IgD-negative memory B cell (primary cell): ENCODE measurements around the gene CLASP2. TPM values are rescaled to one million over a fixed set of nuclear protein-coding genes. Genes with fewer than 3 reads are reported as not detected.
"Not testable (repeated sequence)": the region's sequence is repeated elsewhere in the genome, so short reads cannot be mapped to it uniquely, and the experiment has no call there.

Experiments used
- H3K27ac Mint-ChIP-seq, 3 donors: one replicate each; pipeline ENCODE4 v1.8.0; 2020 to 2022; ENCODE audit warnings: mild to moderate bottlenecking in 3 of 3, mixed read lengths in 3 of 3, moderate library complexity in 1 of 3
- H3K27me3 Mint-ChIP-seq: one replicate; pipeline ENCODE4 v1.8.0; 2021; ENCODE audit warnings: mixed read lengths
- H3K36me3 Mint-ChIP-seq: one replicate; pipeline ENCODE4 v1.8.0; 2020; ENCODE audit warnings: mild to moderate bottlenecking, mixed read lengths
- H3K4me1 Mint-ChIP-seq, 3 donors: one replicate each; pipeline ENCODE4 v1.8.0; 2020 to 2022; ENCODE audit warnings: mixed read lengths in 3 of 3, mild to moderate bottlenecking in 1 of 3
- H3K4me3 Mint-ChIP-seq, 4 donors: one replicate each; pipeline ENCODE4 v1.8.0; 2020 to 2022; ENCODE audit warnings: mild to moderate bottlenecking in 4 of 4, mixed read lengths in 4 of 4, moderate library complexity in 3 of 4
- H3K9me3 Mint-ChIP-seq, 3 donors: one replicate each; pipeline ENCODE4 v1.8.0; 2020 to 2021; ENCODE audit warnings: mixed read lengths in 3 of 3, mild to moderate bottlenecking in 1 of 3
- polyA plus RNA-seq: library from polyadenylated mRNA; unstranded; fragments of 300-500 nt; fragmentation: Illumina TruSeq; gene quantifications from one replicate; pipeline ENCODE4 v1.2.3, GENCODE V29; 2021

Gene CLASP2
- polyA plus RNA-seq = 11.8 TPM

DNA sequence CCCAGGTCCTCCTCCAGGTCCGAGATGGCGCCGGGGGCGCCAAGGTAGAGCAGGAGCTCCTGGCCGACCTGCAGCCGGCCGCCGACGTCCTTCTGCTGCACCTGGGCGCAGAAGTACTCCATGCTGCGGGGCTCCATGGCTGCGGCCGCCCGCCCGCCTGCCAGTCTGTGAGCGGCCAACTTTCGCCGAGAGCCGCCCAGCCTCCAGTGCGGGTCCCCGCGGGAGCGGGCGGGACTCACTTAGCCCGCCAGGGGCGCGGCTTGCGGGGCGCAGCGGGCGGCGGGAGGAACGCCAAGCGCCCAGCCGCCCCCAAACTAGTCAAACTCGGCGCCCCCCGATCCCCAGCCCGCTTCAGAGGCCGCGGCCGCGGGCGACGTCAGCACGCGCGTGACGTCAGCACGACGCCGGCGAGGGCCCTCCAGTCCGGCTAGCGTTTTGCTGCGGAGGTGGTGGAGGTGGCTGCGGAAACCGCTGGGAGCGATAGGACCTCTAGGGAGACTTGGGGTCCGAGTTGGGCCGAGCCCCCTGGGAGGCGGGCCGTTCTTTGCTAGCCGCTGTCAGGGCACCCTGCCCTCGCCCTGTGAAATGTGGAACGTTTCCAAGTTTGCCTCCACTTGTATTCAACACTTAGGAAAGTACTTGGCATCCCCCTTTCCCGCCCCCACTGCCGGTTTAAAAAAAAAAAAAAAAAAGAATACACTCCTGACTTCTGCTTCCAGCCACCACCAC, at the start of gene CLASP2:
CLASP2 (minus strand) TSS at position 389 of the 729 bp plus-strand sequence; CDS start at position 137, 252 bp downstream.
- peak within 1 kb of the TSS in 2 of 4 donors; percentile 95 to 99 for H3K4me3 Mint-ChIP-seq
- H3K36me3 Mint-ChIP-seq = peaks cover 2% of the 10 kb centered on the region
- H3K9me3 Mint-ChIP-seq = no peaks in the 10 kb centered on the region
- peaks cover 11 to 15% (median 12%) of the 10 kb centered on the region in 3 donors for H3K4me1 Mint-ChIP-seq
- no peaks in the 10 kb centered on the region for H3K27me3 Mint-ChIP-seq
- H3K27ac Mint-ChIP-seq = peak within 1 kb of the TSS in 2 of 3 donors; percentile 96 to 99

GRCh38 chr3:33758864-33759263, 40.8 kb upstream of the CLASP2 start:
- Mint-ChIP-seq H3K27me3 (peaks cover 7% of the 10 kb centered on the region), H3K27ac (no peak overlapping the region), H3K36me3 (peaks cover 2% of the 10 kb centered on the region), H3K4me3 (no peak overlapping the region), H3K4me1 (no peaks in the 10 kb centered on the region), H3K9me3 (peaks cover 11 to 16% (median 13%) of the 10 kb centered on the region in 3 donors)

GRCh38 chr3:33758281-33758680, 40.2 kb upstream of the CLASP2 start:
- Mint-ChIP-seq H3K4me3 (no peak overlapping the region), H3K9me3 (peaks cover 11 to 17% (median 16%) of the 10 kb centered on the region in 3 donors), H3K27me3 (peaks cover 5% of the 10 kb centered on the region), H3K27ac (no peak overlapping the region), H3K4me1 (no peaks in the 10 kb centered on the region), H3K36me3 (peaks cover 2% of the 10 kb centered on the region)

GRCh38 chr3:33754391-33754790, 36.3 kb upstream of the CLASP2 start:
- H3K36me3 Mint-ChIP-seq, H3K27me3 Mint-ChIP-seq, H3K27ac Mint-ChIP-seq, H3K4me3 Mint-ChIP-seq, H3K4me1 Mint-ChIP-seq: not testable (repeated sequence)
- H3K9me3 Mint-ChIP-seq = peaks cover 11 to 17% (median 16%) of the 10 kb centered on the region in 3 donors

DNA sequence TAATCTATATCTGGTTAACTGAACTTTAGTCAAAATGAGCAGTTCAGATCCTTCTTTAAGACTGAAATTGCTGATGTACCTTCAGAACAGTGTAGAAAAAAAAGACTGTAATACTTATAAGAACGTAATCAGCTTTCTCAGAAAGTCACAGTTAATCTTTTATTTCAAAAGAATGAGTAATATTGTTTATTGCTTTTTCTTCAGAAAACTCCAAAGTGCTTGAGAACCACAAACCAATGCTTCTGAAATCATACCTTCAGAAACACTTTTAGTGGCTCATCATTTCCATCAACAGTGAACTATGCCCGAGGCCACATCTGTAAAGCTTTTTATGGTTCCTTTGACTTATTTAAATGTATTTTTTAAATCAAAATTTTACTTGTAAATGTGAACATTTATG, 33.3 kb upstream of the CLASP2 start:
- Mint-ChIP-seq H3K4me3 (no peak overlapping the region), H3K4me1 (no peaks in the 10 kb centered on the region), H3K36me3 (no peaks in the 10 kb centered on the region), H3K9me3 (peaks cover 4 to 17% (median 10%) of the 10 kb centered on the region in 3 donors), H3K27ac (no peak overlapping the region), H3K27me3 (peaks cover 5% of the 10 kb centered on the region)

DNA sequence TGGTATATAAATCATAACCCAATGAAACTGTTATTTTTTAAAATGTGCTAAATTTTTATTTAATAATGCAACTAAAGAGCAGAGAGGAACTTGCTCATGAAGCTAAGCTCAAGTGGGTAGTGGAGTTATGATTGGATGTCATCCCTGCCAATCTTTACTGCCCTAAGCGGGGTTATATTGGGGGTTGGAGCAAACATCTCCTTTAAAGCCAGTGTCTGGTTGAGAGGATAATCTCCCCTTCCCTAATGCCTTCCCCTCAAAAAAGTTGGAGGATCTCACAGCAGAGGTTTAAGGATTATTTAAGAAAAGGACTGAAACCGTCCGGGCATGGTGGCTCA, 32.1 kb upstream of the CLASP2 start:
- H3K27me3 Mint-ChIP-seq = peaks cover 5% of the 10 kb centered on the region
- no peak overlapping the region for H3K27ac Mint-ChIP-seq
- peaks cover 0 to 4% (median 0%) of the 10 kb centered on the region in 3 donors for H3K4me1 Mint-ChIP-seq
- H3K4me3 Mint-ChIP-seq = no peak overlapping the region
- no peaks in the 10 kb centered on the region for H3K36me3 Mint-ChIP-seq
- peaks cover 2 to 14% (median 10%) of the 10 kb centered on the region in 3 donors for H3K9me3 Mint-ChIP-seq

DNA sequence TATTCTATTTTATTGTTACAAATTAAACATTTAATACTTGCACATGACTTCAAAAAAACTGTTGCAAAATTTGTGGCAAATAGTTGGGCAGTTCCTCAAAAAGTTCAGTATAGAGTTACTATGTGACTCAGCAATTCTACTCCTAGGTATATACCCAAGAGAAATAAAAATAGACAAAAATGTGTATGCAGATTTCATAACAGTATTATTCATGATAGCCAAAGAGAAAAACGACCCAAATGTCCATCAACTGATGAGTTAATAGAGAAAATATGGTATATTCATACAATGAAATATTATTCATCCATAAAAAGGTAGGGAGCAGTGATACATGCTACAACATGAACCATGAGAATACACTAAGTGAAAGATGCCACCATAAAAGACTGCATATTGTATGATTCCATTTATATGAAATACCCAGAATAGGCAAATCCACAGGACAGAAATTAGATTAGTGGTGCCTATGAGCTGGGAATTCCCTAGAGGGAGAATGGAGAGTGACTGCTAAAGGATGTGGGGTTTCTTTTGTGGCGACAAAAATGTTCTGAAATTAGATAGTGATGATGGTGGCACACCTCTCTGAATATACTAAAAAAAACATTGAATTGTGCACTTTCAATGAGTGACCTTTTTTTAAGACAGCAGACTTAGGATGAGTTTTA, 31.6 kb upstream of the CLASP2 start:
- peaks cover 1 to 10% (median 6%) of the 10 kb centered on the region in 3 donors for H3K9me3 Mint-ChIP-seq
- H3K27me3 Mint-ChIP-seq = peaks cover 5% of the 10 kb centered on the region
- H3K4me3 Mint-ChIP-seq = no peak overlapping the region
- no peaks in the 10 kb centered on the region for H3K36me3 Mint-ChIP-seq
- H3K4me1 Mint-ChIP-seq = peaks cover 0 to 6% (median 1%) of the 10 kb centered on the region in 3 donors
- no peak overlapping the region for H3K27ac Mint-ChIP-seq

- peak overlapping the region in 2 of 4 donors; percentile 7 to 65 for H3K4me3 Mint-ChIP-seq
- peaks cover 0 to 1% (median 0%) of the 10 kb centered on the region in 3 donors for H3K9me3 Mint-ChIP-seq
- peaks cover 0 to 6% (median 1%) of the 10 kb centered on the region in 3 donors for H3K4me1 Mint-ChIP-seq
- H3K27me3 Mint-ChIP-seq = peaks cover 7% of the 10 kb centered on the region
- H3K27ac Mint-ChIP-seq = no peak overlapping the region
- H3K36me3 Mint-ChIP-seq = no peaks in the 10 kb centered on the region
Observed at GRCh38 chr3:33746416-33747116, 28.5 kb upstream of the CLASP2 start.

GRCh38 chr3:33737146-33737545, 19.1 kb upstream of the CLASP2 start:
- Mint-ChIP-seq H3K27me3 (peaks cover 5% of the 10 kb centered on the region), H3K9me3 (peaks cover 3 to 4% (median 3%) of the 10 kb centered on the region in 3 donors), H3K4me3 (no peak overlapping the region), H3K36me3 (peaks cover 1% of the 10 kb centered on the region), H3K27ac (no peak overlapping the region), H3K4me1 (no peaks in the 10 kb centered on the region)

DNA sequence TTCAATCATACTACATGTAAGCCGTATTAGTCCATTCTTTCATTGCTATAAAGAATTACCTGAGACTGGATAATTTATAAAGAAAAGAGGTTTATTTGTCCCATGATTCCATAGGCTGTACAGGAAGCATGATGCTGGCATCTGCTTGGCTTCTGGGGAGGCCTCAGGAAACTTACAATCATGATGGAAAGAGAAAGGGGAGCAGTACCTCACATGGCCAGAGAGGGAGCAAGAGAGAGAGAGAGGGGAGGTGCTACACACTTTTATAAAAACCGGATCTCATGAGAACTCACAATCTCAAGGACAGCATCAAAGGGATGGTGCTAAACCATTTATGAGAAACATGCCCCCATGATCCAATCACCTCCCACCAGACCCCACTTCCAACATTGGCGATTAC, 14.3 kb upstream of the CLASP2 start:
- Mint-ChIP-seq H3K27me3 (peaks cover 5% of the 10 kb centered on the region), H3K36me3 (peaks cover 2% of the 10 kb centered on the region), H3K9me3 (peaks cover 3 to 10% (median 3%) of the 10 kb centered on the region in 3 donors), H3K4me1 (peaks cover 1 to 8% (median 5%) of the 10 kb centered on the region in 3 donors), H3K27ac (no peak overlapping the region), H3K4me3 (no peak overlapping the region)

- Mint-ChIP-seq H3K4me1 (peaks cover 3 to 8% (median 5%) of the 10 kb centered on the region in 3 donors), H3K4me3 (peak overlapping the region in 1 of 4 donors; percentile 72), H3K27me3 (peaks cover 5% of the 10 kb centered on the region), H3K36me3 (peaks cover 2% of the 10 kb centered on the region), H3K27ac (no peak overlapping the region), H3K9me3 (peaks cover 3 to 10% (median 3%) of the 10 kb centered on the region in 3 donors)
Observed at GRCh38 chr3:33729993-33730392, 11.9 kb upstream of the CLASP2 start.

- Mint-ChIP-seq H3K4me1 (peaks cover 0 to 3% (median 2%) of the 10 kb centered on the region in 3 donors), H3K9me3 (no peaks in the 10 kb centered on the region), H3K36me3 (no peaks in the 10 kb centered on the region), H3K4me3 (no peak overlapping the region), H3K27me3 (peaks cover 1% of the 10 kb centered on the region), H3K27ac (no peak overlapping the region)
Observed at GRCh38 chr3:33724256-33724655, 6.2 kb upstream of the CLASP2 start.

DNA sequence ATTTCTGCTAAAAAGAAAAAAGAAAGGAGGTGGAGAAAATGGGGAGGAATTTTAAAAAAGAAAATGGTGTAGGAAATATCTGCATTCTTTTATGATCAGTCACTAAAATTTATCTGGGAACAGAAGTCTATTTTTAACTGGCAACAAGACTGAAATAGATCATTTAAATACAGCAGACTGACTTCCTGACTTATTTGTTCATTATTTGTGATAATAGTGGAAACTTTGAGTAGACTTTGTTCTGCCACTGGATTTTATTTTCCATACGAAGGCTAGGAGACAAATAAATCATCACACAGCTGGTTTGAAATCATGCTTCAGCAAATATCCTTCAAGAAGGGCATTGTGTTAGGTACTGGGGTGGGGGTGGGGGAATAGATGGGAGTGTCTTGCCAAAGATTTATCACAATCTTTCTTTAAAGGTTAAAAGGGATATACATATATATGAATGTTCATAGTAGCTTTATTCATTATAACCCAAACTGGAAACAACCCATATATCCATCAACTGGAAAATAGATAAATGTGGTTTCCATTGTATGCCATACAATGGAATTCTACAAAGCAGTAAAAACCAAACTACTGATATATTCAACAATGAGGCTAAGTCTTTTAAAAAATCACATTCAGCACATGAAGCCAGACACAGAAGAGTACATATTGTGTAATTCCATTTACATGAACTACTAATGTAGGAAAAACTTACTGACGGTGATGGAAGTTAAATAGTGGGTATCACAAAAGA, 4.7 kb upstream of the CLASP2 start:
- H3K27ac Mint-ChIP-seq = no peak overlapping the region
- H3K27me3 Mint-ChIP-seq = peaks cover 1% of the 10 kb centered on the region
- H3K36me3 Mint-ChIP-seq = no peaks in the 10 kb centered on the region
- H3K4me3 Mint-ChIP-seq = no peak overlapping the region
- no peaks in the 10 kb centered on the region for H3K9me3 Mint-ChIP-seq
- H3K4me1 Mint-ChIP-seq = peaks cover 0 to 5% (median 3%) of the 10 kb centered on the region in 3 donors

- Mint-ChIP-seq H3K27me3 (peaks cover 1% of the 10 kb centered on the region), H3K27ac (no peak overlapping the region), H3K9me3 (no peaks in the 10 kb centered on the region), H3K4me1 (peaks cover under 1 to 5% (median 2%) of the 10 kb centered on the region in 3 donors), H3K4me3 (no peak overlapping the region), H3K36me3 (no peaks in the 10 kb centered on the region)
Observed at GRCh38 chr3:33722191-33722590, 4.1 kb upstream of the CLASP2 start.

- Mint-ChIP-seq H3K9me3 (no peaks in the 10 kb centered on the region), H3K4me3 (peak overlapping the region in 2 of 4 donors; percentile 95 to 99), H3K27me3 (no peaks in the 10 kb centered on the region), H3K4me1 (peaks cover 10 to 13% (median 10%) of the 10 kb centered on the region in 3 donors), H3K27ac (peak overlapping the region in 2 of 3 donors; percentile 96 to 99), H3K36me3 (peaks cover 1% of the 10 kb centered on the region)
Observed at GRCh38 chr3:33718595-33718907, 497 bp upstream of the CLASP2 start.
